Measurements from ENCODE around the gene JAK1.

The JAK1 gene

DNA sequence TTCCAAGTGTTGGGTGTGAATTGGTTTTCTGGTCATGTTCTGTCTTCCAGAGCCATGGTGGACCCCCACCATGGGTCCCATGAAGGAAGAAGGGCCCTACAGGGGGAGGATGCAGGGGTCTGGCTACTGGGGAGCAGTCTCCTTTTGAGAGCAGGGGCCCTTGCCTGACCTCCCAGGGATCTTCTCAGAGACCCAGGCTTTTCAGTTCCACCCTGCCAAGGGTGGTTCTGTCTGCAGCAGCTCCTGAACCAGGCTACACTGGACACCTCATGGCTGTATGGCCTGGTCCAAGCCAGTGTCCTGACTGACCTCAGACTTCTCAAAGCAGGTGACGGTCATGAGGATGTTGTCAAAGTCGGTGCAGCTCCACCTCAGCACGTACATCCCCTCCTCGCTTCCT, 109.0 kb downstream of the JAK1 start:
- no peak for DNase-seq

GRCh38 chr1:64856553-64856952, 109.8 kb downstream of the JAK1 start:
- no peak for DNase-seq

GRCh38 chr1:64855557-64855956, 110.8 kb downstream of the JAK1 start:
- no peak for DNase-seq

GRCh38 chr1:64854674-64855073, 111.7 kb downstream of the JAK1 start:
- DNase-seq: no peak

DNA sequence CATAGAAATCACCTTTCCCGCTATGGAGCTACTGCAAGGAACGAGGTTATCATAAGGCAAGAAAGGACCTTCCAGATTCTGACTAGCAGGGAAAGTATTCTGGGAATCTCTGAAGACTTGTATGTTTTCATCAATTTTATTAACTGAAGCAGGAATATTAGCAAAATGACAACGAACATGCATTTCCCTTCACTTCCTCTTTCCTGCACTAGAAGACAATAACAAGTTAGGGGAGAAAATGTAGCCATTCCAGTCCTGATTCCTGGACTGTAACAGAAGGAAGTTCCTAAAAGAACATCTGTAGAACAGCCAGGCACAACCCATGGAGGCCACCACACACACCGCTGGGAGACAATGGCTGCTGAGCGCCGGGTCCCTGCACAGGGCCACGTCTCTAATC, 114.7 kb downstream of the JAK1 start:
- DNase-seq: no peak

DNA sequence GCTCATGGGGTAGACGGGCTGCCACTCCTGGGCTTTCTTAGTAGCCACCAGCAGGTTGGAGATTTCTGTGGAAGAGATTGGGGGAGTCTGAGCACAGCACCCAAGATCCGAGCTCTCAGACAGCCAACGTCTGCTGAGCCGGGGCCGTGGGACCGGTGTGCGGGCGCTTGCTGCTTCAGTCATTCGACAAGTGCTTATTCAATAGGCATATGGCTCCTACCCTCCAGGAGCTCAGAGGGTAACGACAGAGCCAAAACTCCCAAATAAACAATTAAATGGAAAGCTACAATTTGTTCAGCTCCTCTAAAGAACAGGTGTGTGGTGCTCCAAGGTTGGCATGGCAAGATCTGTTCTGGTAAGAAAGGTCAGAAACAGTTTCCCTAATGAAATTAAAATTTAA, 115.5 kb downstream of the JAK1 start:
- DNase-seq: no peak

GRCh38 chr1:64849942-64850341, 116.4 kb downstream of the JAK1 start:
- DNase-seq: no peak

DNA sequence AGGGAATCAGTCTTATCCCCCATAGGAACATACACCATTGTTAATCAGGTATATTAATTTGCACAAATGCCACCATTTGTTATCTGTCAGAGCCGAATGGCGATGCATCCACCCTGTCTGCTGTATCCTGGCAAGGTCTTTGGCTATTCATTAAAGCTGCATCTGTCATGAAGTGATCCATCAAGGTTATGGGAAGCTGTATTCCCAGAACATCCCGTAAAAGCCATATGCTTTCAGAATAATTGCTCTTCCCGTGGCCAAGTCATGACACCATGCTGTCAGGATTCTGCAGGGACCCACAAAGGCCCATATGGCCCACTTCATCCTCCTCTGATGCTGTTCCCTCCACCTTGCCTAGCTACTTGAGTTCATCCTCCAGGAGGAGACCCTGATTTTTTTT, 117.5 kb downstream of the JAK1 start:
- no peak for DNase-seq

DNA sequence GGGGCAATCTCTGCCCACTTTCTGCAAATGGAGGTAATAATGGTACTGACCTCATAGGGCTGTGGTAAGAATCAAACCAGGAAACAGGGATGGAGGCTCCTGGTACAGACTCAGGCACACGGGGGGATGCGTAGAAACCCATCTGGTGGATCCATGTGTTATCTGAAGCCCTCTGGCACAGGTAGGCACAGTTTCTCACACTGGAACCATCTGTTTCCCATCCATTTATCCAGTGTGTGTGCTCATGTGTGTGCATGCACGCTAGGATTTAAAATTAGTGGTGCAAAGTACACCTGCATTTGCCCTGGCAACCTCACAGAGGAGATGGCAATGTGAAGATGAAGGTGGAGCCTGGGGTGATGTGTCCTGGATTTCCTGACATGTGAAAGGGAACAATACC, 118.2 kb downstream of the JAK1 start:
- DNase-seq: no peak

DNA sequence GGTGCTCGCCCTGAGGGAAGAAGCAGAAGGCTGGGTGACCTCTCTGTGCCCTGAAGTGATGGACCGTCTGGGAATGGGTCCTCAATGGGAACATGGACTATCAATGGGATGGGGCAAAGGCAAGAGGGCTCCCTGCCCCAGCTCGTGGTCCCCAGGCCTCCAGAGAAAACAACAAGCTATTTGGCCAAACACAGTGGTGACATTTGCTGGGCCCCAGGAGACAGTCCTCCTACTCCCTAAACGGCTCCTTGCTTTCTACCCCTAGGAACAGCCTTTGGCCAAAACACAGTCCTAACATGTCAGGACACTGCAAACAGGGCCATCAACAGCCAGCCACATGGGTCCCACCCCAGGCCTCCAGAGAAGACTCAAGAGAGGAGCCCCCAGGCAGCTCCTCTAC, 118.7 kb downstream of the JAK1 start:
- DNase-seq: no peak

DNA sequence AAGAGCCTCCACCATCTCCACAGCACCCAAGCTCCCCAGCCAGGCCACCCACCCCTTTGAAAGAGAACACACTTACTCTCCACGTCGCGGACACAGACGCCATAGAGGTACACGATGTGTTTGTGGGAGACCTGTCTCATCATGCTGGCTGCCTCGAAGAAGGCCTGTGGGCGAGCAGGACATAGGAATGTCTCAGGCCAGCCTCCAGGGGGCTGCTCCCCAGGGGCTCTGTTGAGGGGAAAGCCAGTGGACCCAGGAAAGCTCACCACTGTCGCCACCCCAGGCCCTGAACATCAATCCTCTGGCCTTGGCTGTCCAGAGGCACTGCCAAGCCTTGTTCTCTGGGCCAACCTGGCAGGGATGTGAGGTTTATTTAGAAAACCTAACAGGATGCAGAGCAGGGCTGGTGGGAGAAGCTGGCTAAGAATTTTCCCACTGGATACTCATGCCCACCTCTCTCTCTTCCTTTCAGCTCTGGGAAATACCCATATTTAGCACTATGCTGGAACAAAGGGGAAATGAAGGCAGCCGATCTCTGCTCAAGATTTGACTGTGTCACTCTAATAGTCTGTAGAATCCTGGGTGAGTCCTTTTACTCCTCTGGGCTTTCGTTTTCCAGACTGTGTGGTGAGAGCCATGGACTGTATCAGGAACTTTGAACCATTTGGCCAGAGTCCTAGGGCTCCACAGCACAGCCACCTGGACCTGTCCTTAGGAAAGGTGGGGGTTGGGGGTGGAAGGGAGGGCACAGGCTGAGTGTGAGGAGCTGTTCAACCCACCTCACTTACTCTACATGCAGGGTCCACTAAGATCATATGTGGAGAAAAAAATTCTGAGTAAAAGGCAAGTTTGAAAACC, 119.5 kb downstream of the JAK1 start:
- no peak for DNase-seq

- DNase-seq: no peak
Observed at GRCh38 chr1:64845831-64846425, 120.4 kb downstream of the JAK1 start.

GRCh38 chr1:64844609-64845008, 121.7 kb downstream of the JAK1 start:
- no peak for DNase-seq

DNA sequence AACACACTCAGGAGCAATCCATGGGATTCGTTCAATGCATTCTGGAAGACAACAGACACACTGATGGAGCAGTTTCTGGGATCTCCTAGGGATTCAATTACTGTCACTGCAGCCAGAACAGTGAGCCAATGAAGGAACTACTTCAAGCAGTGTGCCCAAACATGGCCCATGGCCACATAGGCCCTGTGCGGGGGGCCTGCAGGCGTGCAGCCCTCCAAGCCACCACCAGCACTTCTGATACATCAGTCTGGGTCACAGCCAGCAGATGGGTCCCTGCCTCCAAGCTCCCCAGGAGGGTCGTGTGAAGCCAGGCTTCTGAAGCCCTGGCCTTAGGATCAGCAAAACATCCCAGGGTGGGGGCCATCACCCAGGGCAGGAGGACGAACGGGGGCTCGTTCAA, 122.2 kb downstream of the JAK1 start:
- DNase-seq: no peak

GRCh38 chr1:64843675-64844074, 122.7 kb downstream of the JAK1 start:
- no peak for DNase-seq

GRCh38 chr1:64842224-64842623, 124.1 kb downstream of the JAK1 start:
- no peak for DNase-seq

- DNase-seq: peak; percentile 12
Observed at GRCh38 chr1:64841330-64842065, 124.9 kb downstream of the JAK1 start.

- DNase-seq: no peak
Observed at GRCh38 chr1:64839732-64840405, 126.5 kb downstream of the JAK1 start.

GRCh38 chr1:64839261-64839660, 127.1 kb downstream of the JAK1 start:
- no peak for DNase-seq

DNA sequence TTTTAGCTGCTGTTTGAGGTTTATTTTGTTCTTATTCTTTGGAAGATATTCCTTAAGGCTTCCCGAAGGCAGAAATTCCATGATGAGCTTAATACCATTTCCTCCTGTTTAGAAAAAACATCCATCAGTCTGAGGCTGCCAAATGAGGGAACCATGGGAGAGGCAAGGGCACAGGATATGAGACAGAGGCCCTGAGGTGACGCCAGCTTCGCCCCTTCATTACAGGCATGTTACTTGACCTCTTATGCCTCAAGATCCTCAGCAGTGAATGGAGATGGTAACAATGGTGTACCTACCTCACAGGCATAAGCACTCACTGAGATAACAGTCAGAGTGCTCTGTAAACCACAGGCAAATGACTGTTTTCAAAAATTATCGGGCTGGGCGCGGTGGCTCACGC, 127.9 kb downstream of the JAK1 start:
- DNase-seq: no peak

- no peak for DNase-seq
Observed at GRCh38 chr1:64836802-64837201, 129.5 kb downstream of the JAK1 start.

DNA sequence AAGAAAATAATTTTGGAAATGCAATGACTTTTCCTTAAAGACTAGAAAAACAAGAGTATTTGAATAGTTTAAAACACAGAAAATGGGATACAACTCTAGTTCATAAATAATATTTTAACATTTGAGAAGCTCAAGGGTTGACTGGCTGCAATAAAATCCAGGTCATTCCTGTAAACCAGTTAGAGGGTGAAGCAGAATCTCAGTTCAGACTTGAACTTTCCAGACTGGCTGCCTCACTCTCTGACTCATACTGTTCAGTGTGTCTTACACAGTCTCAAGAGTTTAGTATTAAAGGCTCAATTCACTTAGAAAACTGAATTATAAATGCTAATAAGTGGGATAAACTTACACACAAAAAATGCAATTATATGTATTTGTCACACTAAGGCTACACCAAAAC, 131.6 kb downstream of the JAK1 start:
- DNase-seq: peak; percentile 31

DNA sequence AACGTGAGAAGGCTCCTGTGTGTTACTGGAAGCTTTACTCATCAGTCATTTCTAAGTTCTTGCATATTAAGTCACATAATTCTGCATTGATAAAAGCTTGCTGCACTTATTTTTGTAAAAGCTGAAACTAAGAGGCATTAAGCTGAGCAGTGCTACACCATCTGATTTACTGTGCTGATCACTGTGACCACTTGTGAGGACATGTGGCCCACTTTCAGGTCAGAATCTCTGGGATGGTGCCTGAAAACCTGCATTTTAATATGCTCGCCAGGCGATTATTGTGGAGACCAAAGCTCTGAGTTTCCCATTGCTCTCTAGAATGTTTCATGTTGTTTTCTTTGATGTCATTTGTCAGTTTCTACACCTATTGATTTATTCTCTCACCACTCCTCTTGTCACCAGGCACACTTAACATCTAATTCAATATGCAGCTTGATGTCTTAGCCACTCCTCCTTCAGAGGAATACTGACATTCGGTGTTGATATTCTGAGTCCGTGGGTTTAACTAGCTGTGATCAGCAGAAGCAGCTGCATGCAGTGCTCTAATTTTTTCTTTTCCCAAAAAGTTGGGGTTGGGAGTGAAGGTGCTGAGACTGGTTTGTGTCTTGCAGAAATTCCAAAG, 136.2 kb downstream of the JAK1 start:
- DNase-seq: no peak

Data from amniotic stem cell (primary cell).